B cell (primary cell): ENCODE data around the gene NCCRP1. TPM values are rescaled to one million over a fixed set of nuclear protein-coding genes. Genes with fewer than 3 reads are reported as not detected.
"Not testable (repeated sequence)": the region's sequence is repeated elsewhere in the genome, so short reads cannot be mapped to it uniquely, and the experiment has no call there.

Experiments
- ATAC-seq: fragments of 200-7000 bp; cut with Tn5 transposase; one replicate; pipeline ENCODE4 v1.10.0; 2021; ENCODE audit warnings: low read depth, mild to moderate bottlenecking, moderate number of reproducible peaks, moderate library complexity
- CTCF ChIA-PET: fragments of 350-600 bp; sonication (Branson Sonifier 250); formaldehyde crosslinking; loops from one replicate; lab custom pipeline; 2021; ENCODE audit warnings: antibody characterized with exemption, inconsistent platforms; lab: Charles Lee
- POLR2A ChIA-PET: fragments of 350-600 bp; sonication (Branson Sonifier 250); formaldehyde crosslinking; loops from one replicate; lab custom pipeline; 2021; ENCODE audit warnings: antibody characterized with exemption; lab: Charles Lee
- DNase-seq: peaks from one replicate; pipeline ENCODE4 v3.0.0; 2013
- H2AFZ ChIP-seq: 2 replicates; pipeline ENCODE4 v1.6.1; 2012; ENCODE audit warnings: mild to moderate bottlenecking, low read depth, low read length; ENCODE audit not compliant: insufficient read depth, poor library complexity, severe bottlenecking
- H3K27ac ChIP-seq, 2 donors: 1 replicate in 1 of 2; 2 replicates in 1 of 2; pipeline ENCODE4 v1.5.1; 2012 to 2013; ENCODE audit warnings: low read length in 2 of 2, mild to moderate bottlenecking in 2 of 2, moderate library complexity in 1 of 2
- H3K27me3 ChIP-seq, 4 experiments: fragments of 200-600 bp in 1 of 4; sonication (generic) in 1 of 4; replicated peaks in 1 of 4; 1 replicate in 2 of 4; 2 replicates in 2 of 4; pipeline versions ENCODE4 v1.6.1 to v1.7.0; 2013 to 2016; ENCODE audit warnings: low read length in 3 of 4, mild to moderate bottlenecking in 2 of 4, mixed read lengths in 1 of 4, moderate library complexity in 1 of 4; ENCODE audit not compliant: insufficient read depth in 4 of 4, control insufficient read depth in 3 of 4; ENCODE audit errors: control extremely low read depth in 1 of 4
- H3K36me3 ChIP-seq, 2 experiments: replicated peaks in 1 of 2; 1 replicate in 1 of 2; 2 replicates in 1 of 2; pipeline versions ENCODE4 v1.6.1 to v1.7.1; 2013; ENCODE audit warnings: low read length in 1 of 2; ENCODE audit not compliant: insufficient read depth in 2 of 2, control insufficient read depth in 1 of 2; ENCODE audit errors: control extremely low read depth in 1 of 2, extremely low read depth in 1 of 2
- H3K4me1 ChIP-seq, 2 donors: fragments of 200-600 bp in 1 of 2; sonication (generic) in 1 of 2; 1 replicate in 1 of 2; 2 replicates in 1 of 2; pipeline versions ENCODE4 v1.5.1 to v1.6.1; 2013 to 2017; ENCODE audit warnings: low read length in 2 of 2; ENCODE audit not compliant: control insufficient read depth in 2 of 2, insufficient read depth in 2 of 2
- H3K4me2 ChIP-seq: replicated peaks from 2 replicates; pipeline ENCODE3; 2012; ENCODE audit warnings: mild to moderate bottlenecking, low read depth, low read length; ENCODE audit not compliant: poor library complexity, severe bottlenecking
- H3K4me3 ChIP-seq, 5 experiments: fragments of 200-600 bp in 1 of 5; sonication (generic) in 1 of 5; 1 replicate in 3 of 5; 2 replicates in 2 of 5; pipeline versions ENCODE4 v1.5.1 to v1.7.0; 2011 to 2016; ENCODE audit warnings: low read length in 4 of 5, mild to moderate bottlenecking in 4 of 5, low read depth in 2 of 5, control low read depth in 1 of 5, moderate library complexity in 1 of 5; ENCODE audit not compliant: insufficient read depth in 1 of 5; ENCODE audit errors: control extremely low read depth in 1 of 5, extremely low read depth in 1 of 5
- H3K79me2 ChIP-seq: fragments of 200-600 bp; sonication (generic); one replicate; pipeline ENCODE4 v1.6.0; 2016; ENCODE audit warnings: low read length; ENCODE audit not compliant: control insufficient read depth, insufficient read depth
- H3K9ac ChIP-seq: fragments of 200-600 bp; sonication (generic); 2 replicates; pipeline ENCODE4 v1.6.1; 2017; ENCODE audit warnings: mild to moderate bottlenecking, low read length, moderate library complexity
- H3K9me3 ChIP-seq, 3 donors: one replicate each; pipeline versions ENCODE4 v1.6.1 to v1.7.1; 2013; ENCODE audit warnings: low read length in 2 of 3; ENCODE audit not compliant: control insufficient read depth in 2 of 3, insufficient read depth in 1 of 3; ENCODE audit errors: control extremely low read depth in 1 of 3
- H4K20me1 ChIP-seq: 2 replicates; pipeline ENCODE4 v1.6.0; 2012; ENCODE audit warnings: mild to moderate bottlenecking, low read length; ENCODE audit not compliant: insufficient read depth, control insufficient read depth, poor library complexity, severe bottlenecking
- H3K27ac Mint-ChIP-seq: one replicate; pipeline ENCODE4 v1.8.0; 2021; ENCODE audit warnings: mixed read lengths
- H3K27me3 Mint-ChIP-seq: one replicate; pipeline ENCODE4 v1.8.0; 2021; ENCODE audit warnings: mixed read lengths
- H3K4me1 Mint-ChIP-seq: one replicate; pipeline ENCODE4 v1.8.0; 2021; ENCODE audit warnings: mixed read lengths
- H3K4me3 Mint-ChIP-seq: one replicate; pipeline ENCODE4 v1.8.0; 2021; ENCODE audit warnings: mixed read lengths
- H3K9me3 Mint-ChIP-seq: one replicate; pipeline ENCODE4 v1.8.0; 2022; ENCODE audit warnings: mixed read lengths; ENCODE audit not compliant: insufficient read depth
- CTCF ChIP-seq: fragments of 200-600 bp; IDR thresholded peaks from one replicate; pipeline ENCODE4 v1.8.0; 2022; ENCODE audit warnings: antibody characterized with exemption, mild to moderate bottlenecking
- EZH2 ChIP-seq: IDR thresholded peaks from 2 replicates; pipeline ENCODE4 v1.6.1; 2012; ENCODE audit warnings: borderline replicate concordance, low read depth, mild to moderate bottlenecking, moderate library complexity, low read length; ENCODE audit not compliant: insufficient read depth, poor library complexity, severe bottlenecking
- WGBS: methylation state at CpG from one replicate; pipeline ENCODE4 v1.1.5; 2013; ENCODE audit warnings: missing lambda C conversion rate; ENCODE audit not compliant: insufficient coverage; 5-methylcytosine and 5-hydroxymethylcytosine counted together
- intact Hi-C: fragments of 100-400 bp; cut with micrococcal nuclease; formaldehyde crosslinking; loops from one replicate; pipeline ENCODE4 v1.10.0; 2022
- polyA plus RNA-seq: library from polyadenylated mRNA; depleted of rRNA; stranded (reverse); fragments of >200 nt; gene quantifications from 2 replicates; pipeline ENCODE4 v1.2.3, GENCODE V29; 2012
- total RNA-seq, 2 donors: library from RNA; stranded (reverse); fragments of 120-200 nt in 1 of 2; gene quantifications; 1 replicate in 1 of 2; 2 replicates in 1 of 2; pipeline versions ENCODE4 v1.2.3 to v1.2.4, GENCODE V29; 2013 to 2022

Gene NCCRP1
- total and polyA plus RNA-seq, 2 donors (not counting 1 experiment from before 2014, with no cell fraction given), result 0.04 TPM; not detected in 1

GRCh38 chr19:39240421-39240820, 43.7 kb downstream of the NCCRP1 start:
- no peaks in the 10 kb centered on the region for H3K36me3 ChIP-seq
- WGBS, result 94% methylated on average over 7 of the region's 7 CpGs

GRCh38 chr19:39243741-39244140, 47.0 kb downstream of the NCCRP1 start:
- ATAC-seq, H3K9me3 ChIP-seq, intact Hi-C loops, H3K9me3 Mint-ChIP-seq, H3K27me3 Mint-ChIP-seq, H3K27ac Mint-ChIP-seq, H3K4me1 Mint-ChIP-seq, H3K9ac ChIP-seq, H3K36me3 ChIP-seq, DNase-seq, H2AFZ ChIP-seq, H4K20me1 ChIP-seq, H3K4me2 ChIP-seq, H3K79me2 ChIP-seq, H3K27ac ChIP-seq, H3K4me3 Mint-ChIP-seq, CTCF ChIA-PET, H3K4me3 ChIP-seq, POLR2A ChIA-PET: not testable (repeated sequence)
- Histone ChIP-seq H3K27me3 (peaks cover 0 to 12% (median 3%) of the 10 kb centered on the region in 4 experiments), H3K4me1 (peaks cover 9 to 12% of the 10 kb centered on the region in 2 donors)
- 96% methylated on average over 10 of the region's 13 CpGs for WGBS

More at GRCh38 chr19:39240421-39240820, 43.7 kb downstream of the NCCRP1 start:
- Histone ChIP-seq H3K27me3 (no peaks in the 10 kb centered on the region), H3K4me2 (no peak overlapping the region), H4K20me1 (no peaks in the 10 kb centered on the region), H3K4me3 (no peak overlapping the region), H3K9me3 (no peaks in the 10 kb centered on the region), H3K79me2 (no peaks in the 10 kb centered on the region), H3K9ac (no peak overlapping the region), H2AFZ (no peak overlapping the region), H3K27ac (no peak overlapping the region), H3K4me1 (peaks cover 8 to 12% of the 10 kb centered on the region in 2 donors)
- intact Hi-C loops, result no loop called here
- no peak overlapping the region for H3K27ac Mint-ChIP-seq
- H3K27me3 Mint-ChIP-seq, result peaks cover 4% of the 10 kb centered on the region
- no peaks in the 10 kb centered on the region for H3K9me3 Mint-ChIP-seq
- ChIA-PET POLR2A (no interaction called here), CTCF (no interaction called here)
- no peak for ATAC-seq
- TF ChIP-seq CTCF, result no peak
- no peak for TF ChIP-seq EZH2
- DNase-seq, result no peak
- peaks cover 14% of the 10 kb centered on the region for H3K4me1 Mint-ChIP-seq
- H3K4me3 Mint-ChIP-seq, result no peak overlapping the region

- H4K20me1 ChIP-seq, H3K27ac Mint-ChIP-seq, H3K79me2 ChIP-seq, H3K4me3 ChIP-seq, H3K36me3 ChIP-seq, intact Hi-C loops, CTCF ChIA-PET, POLR2A ChIA-PET, H3K4me3 Mint-ChIP-seq, H3K9me3 ChIP-seq, H3K4me1 Mint-ChIP-seq, ATAC-seq, H3K4me2 ChIP-seq, H3K27ac ChIP-seq, H3K9me3 Mint-ChIP-seq, H3K9ac ChIP-seq, H2AFZ ChIP-seq, DNase-seq: not testable (repeated sequence)
- peaks cover 9 to 12% of the 10 kb centered on the region in 2 donors for H3K4me1 ChIP-seq
- peaks cover 0 to 15% (median 3%) of the 10 kb centered on the region in 4 experiments for H3K27me3 ChIP-seq
- H3K27me3 Mint-ChIP-seq, result peaks cover 12% of the 10 kb centered on the region
- no CpG with 5 or more reads among the region's 12 CpGs for WGBS
Measured at GRCh38 chr19:39244410-39245100, 47.8 kb downstream of the NCCRP1 start, which contains the start of gene IFNL3. IFNL3 (minus strand) TSS chr19:39245006; CDS start chr19:39244967, 39 bp downstream.
